HEK293 (cell line): Measurements from ENCODE around the gene MAMDC2.

ENCODE experiments used
- CTCF ChIA-PET: fragments of 350-600 bp; formaldehyde crosslinking; extraction: SDS; loops from one replicate; lab custom pipeline; 2021; ENCODE audit warnings: antibody characterized with exemption; lab: Yijun Ruan, JAX
- POLR2A ChIA-PET: fragments of 300-600 bp; formaldehyde crosslinking; extraction: SDS; loops from one replicate; lab custom pipeline; 2020; ENCODE audit warnings: antibody characterized with exemption, inconsistent platforms; lab: Yijun Ruan, JAX
- H3K27ac ChIP-seq: fragments of 200-500 bp; sonication (Bioruptor generic); 2 replicates; pipeline ENCODE4 v1.5.1; 2014; ENCODE audit warnings: low read depth, low read length, control low read depth, inconsistent platforms; ENCODE audit errors: extremely low read depth
- H3K36me3 ChIP-seq, 2 experiments: fragments of 200-500 bp in 1 of 2; sonication (Bioruptor generic) in 1 of 2; 1 replicate in 1 of 2; 2 replicates in 1 of 2; pipeline ENCODE4 v1.5.1; 2014 to 2017; ENCODE audit warnings: inconsistent platforms in 2 of 2, low read length in 2 of 2; ENCODE audit not compliant: control insufficient read depth in 2 of 2, insufficient read depth in 1 of 2
- H3K4me1 ChIP-seq: fragments of 200-500 bp; sonication (Bioruptor generic); 2 replicates; pipeline ENCODE4 v1.5.1; 2014; ENCODE audit warnings: mild to moderate bottlenecking, low read length, inconsistent platforms; ENCODE audit not compliant: control insufficient read depth, insufficient read depth
- H3K4me3 ChIP-seq: 2 replicates; pipeline ENCODE4 v1.5.1; 2011; ENCODE audit warnings: low read depth, mild to moderate bottlenecking, control low read depth, low read length, moderate library complexity
- H3K9me3 ChIP-seq: fragments of 200-500 bp; sonication (Bioruptor generic); 2 replicates; pipeline ENCODE4 v1.5.1; 2014; ENCODE audit warnings: low read depth, low read length, inconsistent platforms; ENCODE audit not compliant: control insufficient read depth, insufficient read depth
- HOXA7 ChIP-seq: sonication (generic); formaldehyde crosslinking; IDR thresholded peaks from 2 replicates; pipeline ENCODE4 v1.8.1; 2022; ENCODE audit warnings: missing genetic modification reagents, borderline replicate concordance
- HOXC10 ChIP-seq: sonication (generic); formaldehyde crosslinking; IDR thresholded peaks from 2 replicates; pipeline ENCODE4 v1.8.1; 2023; ENCODE audit warnings: mild to moderate bottlenecking, missing genetic modification reagents
- KLF7 ChIP-seq: fragments of 450-650 bp; formaldehyde crosslinking; IDR thresholded peaks from 2 replicates; pipeline ENCODE4 v1.5.1; 2016; ENCODE audit warnings: missing biosample characterization, missing genetic modification characterization, borderline replicate concordance
- OSR2 ChIP-seq: fragments of 450-650 bp; formaldehyde crosslinking; IDR thresholded peaks from 2 replicates; pipeline ENCODE4 v1.5.1; 2016; ENCODE audit warnings: missing biosample characterization, missing genetic modification characterization
- SALL2 ChIP-seq: fragments of 450-650 bp; formaldehyde crosslinking; IDR thresholded peaks from 2 replicates; pipeline ENCODE4 v1.5.0; 2017; ENCODE audit warnings: missing biosample characterization, mild to moderate bottlenecking, missing genetic modification characterization, borderline replicate concordance
- SETDB1 ChIP-seq: IDR thresholded peaks from one replicate; pipeline ENCODE4 v1.6.1; 2017; ENCODE audit warnings: mild to moderate bottlenecking, low read length, moderate library complexity, mixed read lengths; ENCODE audit not compliant: insufficient read length
- SP2 ChIP-seq: fragments of 450-650 bp; formaldehyde crosslinking; IDR thresholded peaks from 2 replicates; pipeline ENCODE4 v1.5.1; 2016; ENCODE audit warnings: missing biosample characterization, missing genetic modification characterization
- TCF7L2 ChIP-seq: IDR thresholded peaks from 2 replicates; pipeline ENCODE4 v1.6.1; 2011; ENCODE audit warnings: low read depth, mild to moderate bottlenecking, inconsistent platforms, low read length, moderate library complexity, borderline replicate concordance
- YY2 ChIP-seq: fragments of 450-650 bp; formaldehyde crosslinking; IDR thresholded peaks from 2 replicates; pipeline ENCODE4 v1.5.1; 2016; ENCODE audit warnings: missing biosample characterization, missing genetic modification characterization
- ZBTB20 ChIP-seq: fragments of 450-650 bp; formaldehyde crosslinking; IDR thresholded peaks from 2 replicates; pipeline ENCODE4 v1.5.1; 2016; ENCODE audit warnings: missing biosample characterization, missing genetic modification characterization
- ZBTB48 ChIP-seq: fragments of 450-650 bp; formaldehyde crosslinking; IDR thresholded peaks from 2 replicates; pipeline ENCODE4 v1.5.1; 2016; ENCODE audit warnings: missing biosample characterization, missing genetic modification characterization
- ZEB2 ChIP-seq: fragments of 450-650 bp; formaldehyde crosslinking; IDR thresholded peaks from 2 replicates; pipeline ENCODE4 v1.5.1; 2016; ENCODE audit warnings: missing biosample characterization, missing genetic modification characterization
- ZFP37 ChIP-seq: fragments of 450-650 bp; formaldehyde crosslinking; IDR thresholded peaks from 2 replicates; pipeline ENCODE4 v1.5.1; 2016; ENCODE audit warnings: missing biosample characterization, missing genetic modification characterization
- ZFP69B ChIP-seq: fragments of 450-650 bp; formaldehyde crosslinking; IDR thresholded peaks from 2 replicates; pipeline ENCODE4 v1.5.1; 2016; ENCODE audit warnings: missing biosample characterization, missing genetic modification characterization
- ZNF202 ChIP-seq: fragments of 450-650 bp; formaldehyde crosslinking; IDR thresholded peaks from 2 replicates; pipeline ENCODE4 v1.5.1; 2016; ENCODE audit warnings: missing biosample characterization, missing genetic modification characterization, borderline replicate concordance
- ZNF214 ChIP-seq: fragments of 450-650 bp; formaldehyde crosslinking; IDR thresholded peaks from 2 replicates; pipeline ENCODE4 v1.5.1; 2017; ENCODE audit warnings: missing biosample characterization, mild to moderate bottlenecking, missing genetic modification characterization, borderline replicate concordance
- ZNF223 ChIP-seq: fragments of 450-650 bp; formaldehyde crosslinking; IDR thresholded peaks from 2 replicates; pipeline ENCODE4 v1.5.1; 2016; ENCODE audit warnings: missing biosample characterization, missing genetic modification characterization
- ZNF394 ChIP-seq: fragments of 450-650 bp; formaldehyde crosslinking; IDR thresholded peaks from 2 replicates; pipeline ENCODE4 v1.5.1; 2016; ENCODE audit warnings: missing biosample characterization, missing genetic modification characterization, mild to moderate bottlenecking, moderate library complexity, borderline replicate concordance
- ZNF473 ChIP-seq: fragments of 450-650 bp; formaldehyde crosslinking; IDR thresholded peaks from 2 replicates; pipeline ENCODE4 v1.5.1; 2017; ENCODE audit warnings: missing biosample characterization, missing genetic modification characterization
- ZNF501 ChIP-seq: fragments of 450-650 bp; formaldehyde crosslinking; IDR thresholded peaks from 2 replicates; pipeline ENCODE4 v1.5.1; 2016; ENCODE audit warnings: missing biosample characterization, missing genetic modification characterization
- ZNF548 ChIP-seq: fragments of 450-650 bp; formaldehyde crosslinking; IDR thresholded peaks from 2 replicates; pipeline ENCODE4 v1.5.1; 2016; ENCODE audit warnings: missing biosample characterization, missing genetic modification characterization
- ZNF600 ChIP-seq: fragments of 450-650 bp; formaldehyde crosslinking; IDR thresholded peaks from 2 replicates; pipeline ENCODE4 v1.5.1; 2016; ENCODE audit warnings: missing biosample characterization, missing genetic modification characterization
- ZNF610 ChIP-seq: fragments of 450-650 bp; formaldehyde crosslinking; IDR thresholded peaks from 2 replicates; pipeline ENCODE4 v1.5.1; 2016; ENCODE audit warnings: missing biosample characterization, missing genetic modification characterization, borderline replicate concordance
- ZNF792 ChIP-seq: fragments of 450-650 bp; formaldehyde crosslinking; IDR thresholded peaks from 2 replicates; pipeline ENCODE4 v1.5.1; 2016; ENCODE audit warnings: missing biosample characterization, missing genetic modification characterization
- ZNF843 ChIP-seq: fragments of 450-650 bp; formaldehyde crosslinking; IDR thresholded peaks from 2 replicates; pipeline ENCODE4 v1.5.1; 2016; ENCODE audit warnings: missing biosample characterization, missing genetic modification characterization
- TF ChIP-seq, protein P1 (sequence below): fragments of 450-650 bp; formaldehyde crosslinking; IDR thresholded peaks from 2 replicates; pipeline ENCODE4 v1.5.1; 2016; ENCODE audit warnings: missing biosample characterization, missing genetic modification characterization

MAMDC2 gene

DNA sequence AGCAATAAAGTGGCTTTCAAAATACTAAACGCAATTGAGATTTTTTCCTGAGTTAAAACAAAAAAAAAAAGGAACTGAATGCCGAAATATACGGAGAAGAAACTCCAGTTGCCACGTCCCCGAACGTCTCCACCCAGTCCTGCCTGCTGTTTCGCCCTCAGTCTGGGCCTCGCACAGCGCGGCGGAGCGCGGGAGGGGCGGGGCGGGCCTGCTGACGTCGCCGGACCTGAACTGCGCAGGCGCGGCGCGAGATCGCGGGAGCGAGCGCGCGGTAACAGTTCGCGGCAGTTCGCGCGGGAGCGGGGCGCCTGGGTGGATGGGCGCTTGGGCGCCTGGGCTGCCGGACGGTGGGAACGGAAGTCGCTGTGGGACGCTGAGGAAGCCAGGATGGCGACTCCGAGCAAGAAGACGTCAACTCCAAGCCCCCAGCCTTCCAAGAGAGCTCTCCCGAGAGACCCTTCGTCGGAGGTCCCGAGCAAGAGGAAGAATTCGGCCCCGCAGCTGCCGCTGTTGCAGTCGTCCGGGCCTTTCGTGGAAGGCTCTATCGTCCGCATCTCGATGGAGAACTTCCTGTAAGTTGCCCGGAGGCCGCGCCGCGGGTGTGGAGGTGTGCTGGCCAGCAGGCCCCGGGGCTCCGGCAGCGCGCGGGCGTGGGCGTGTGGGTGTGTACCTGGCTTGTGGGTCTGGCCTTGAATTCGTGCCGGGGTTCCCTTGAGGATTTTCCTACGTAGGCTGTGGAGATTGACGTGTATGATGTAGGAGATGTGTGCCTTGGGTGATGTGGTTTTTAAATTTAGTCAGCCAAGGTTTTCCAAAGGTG lies 215.3 kb downstream of the MAMDC2 start, which contains the start of gene SMC5 (continued):
- TF ChIP-seq, protein P1, sequence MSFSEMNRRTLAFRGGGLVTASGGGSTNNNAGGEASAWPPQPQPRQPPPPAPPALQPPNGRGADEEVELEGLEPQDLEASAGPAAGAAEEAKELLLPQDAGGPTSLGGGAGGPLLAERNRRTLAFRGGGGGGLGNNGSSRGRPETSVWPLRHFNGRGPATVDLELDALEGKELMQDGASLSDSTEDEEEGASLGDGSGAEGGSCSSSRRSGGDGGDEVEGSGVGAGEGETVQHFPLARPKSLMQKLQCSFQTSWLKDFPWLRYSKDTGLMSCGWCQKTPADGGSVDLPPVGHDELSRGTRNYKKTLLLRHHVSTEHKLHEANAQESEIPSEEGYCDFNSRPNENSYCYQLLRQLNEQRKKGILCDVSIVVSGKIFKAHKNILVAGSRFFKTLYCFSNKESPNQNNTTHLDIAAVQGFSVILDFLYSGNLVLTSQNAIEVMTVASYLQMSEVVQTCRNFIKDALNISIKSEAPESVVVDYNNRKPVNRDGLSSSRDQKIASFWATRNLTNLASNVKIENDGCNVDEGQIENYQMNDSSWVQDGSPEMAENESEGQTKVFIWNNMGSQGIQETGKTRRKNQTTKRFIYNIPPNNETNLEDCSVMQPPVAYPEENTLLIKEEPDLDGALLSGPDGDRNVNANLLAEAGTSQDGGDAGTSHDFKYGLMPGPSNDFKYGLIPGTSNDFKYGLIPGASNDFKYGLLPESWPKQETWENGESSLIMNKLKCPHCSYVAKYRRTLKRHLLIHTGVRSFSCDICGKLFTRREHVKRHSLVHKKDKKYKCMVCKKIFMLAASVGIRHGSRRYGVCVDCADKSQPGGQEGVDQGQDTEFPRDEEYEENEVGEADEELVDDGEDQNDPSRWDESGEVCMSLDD (tag by site-specific recombination): no peak
- TF ChIP-seq, all 188 proteins: peak for 37

DNA sequence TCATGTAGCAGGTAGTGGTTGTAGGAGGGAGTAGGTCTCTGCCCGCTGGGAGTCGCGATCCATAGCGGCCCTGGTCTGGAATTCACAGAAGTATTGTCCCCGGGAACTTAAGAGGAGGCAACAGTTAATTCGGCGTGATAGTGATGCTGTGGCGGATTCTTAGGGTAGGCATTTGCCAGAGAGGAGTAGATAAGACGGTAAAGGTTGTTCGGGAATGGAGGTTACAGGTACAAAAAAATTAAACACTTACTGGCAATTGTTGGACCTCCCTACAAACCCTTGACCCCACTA lies 215.8 kb downstream of the MAMDC2 start:
- H3K4me1 ChIP-seq: peaks cover 3% of the 10 kb centered on the region; the same call in 1 of the 2 replicates
- TF ChIP-seq ZNF473 (no peak), ZBTB20 (tag by site-specific recombination) (peak; percentile 25; the same call in 1 of the 2 replicates), ZEB2 (tag by site-specific recombination) (no peak), ZFP37 (tag by site-specific recombination) (no peak), SALL2 (tag by site-specific recombination) (no peak), ZNF600 (0 out of 2 replicates have a peak, but pooled peaks have one; percentile 4), ZNF792 (tag by site-specific recombination) (no peak)
- CTCF ChIA-PET: no interaction called here

DNA sequence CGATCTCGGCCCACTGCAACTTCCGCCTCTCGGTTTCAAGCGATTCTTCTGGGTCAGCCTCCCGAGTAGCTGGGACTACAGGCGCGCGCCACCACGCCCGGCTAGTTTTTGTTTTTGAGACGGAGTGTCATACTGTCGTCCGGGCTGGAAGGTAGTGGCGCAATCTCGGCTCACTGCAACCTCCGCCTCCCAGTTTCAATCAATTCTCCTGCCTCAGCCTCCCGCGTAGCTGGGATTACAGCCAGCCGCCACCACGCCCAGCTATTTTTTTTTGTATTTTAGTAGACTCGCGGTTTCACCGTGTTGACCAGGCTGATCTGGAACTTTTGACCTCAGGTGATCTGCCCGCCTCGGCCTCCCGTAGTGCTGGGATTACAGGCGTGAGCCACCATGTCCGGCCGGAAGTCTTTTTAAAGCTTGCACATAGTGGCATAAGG lies 216.4 kb downstream of the MAMDC2 start:
- H3K27ac ChIP-seq: peak overlapping the region; percentile 94; the same call in 1 of the 2 replicates

More for the DNA sequence above, 215.8 kb downstream of the MAMDC2 start:
- Histone ChIP-seq H3K36me3 (peaks cover 14 to 37% of the 10 kb centered on the region in 2 experiments), H3K27ac (peak overlapping the region; percentile 94), H3K4me3 (peak overlapping the region; percentile 69), H3K9me3 (no peaks in the 10 kb centered on the region)
- POLR2A ChIA-PET: interaction anchor here (1.0 to 1.2 kb wide), 2 partner anchors 13 to 161 kb away, joined by 3 read pairs; no protein-coding TSS in a partner anchor

DNA sequence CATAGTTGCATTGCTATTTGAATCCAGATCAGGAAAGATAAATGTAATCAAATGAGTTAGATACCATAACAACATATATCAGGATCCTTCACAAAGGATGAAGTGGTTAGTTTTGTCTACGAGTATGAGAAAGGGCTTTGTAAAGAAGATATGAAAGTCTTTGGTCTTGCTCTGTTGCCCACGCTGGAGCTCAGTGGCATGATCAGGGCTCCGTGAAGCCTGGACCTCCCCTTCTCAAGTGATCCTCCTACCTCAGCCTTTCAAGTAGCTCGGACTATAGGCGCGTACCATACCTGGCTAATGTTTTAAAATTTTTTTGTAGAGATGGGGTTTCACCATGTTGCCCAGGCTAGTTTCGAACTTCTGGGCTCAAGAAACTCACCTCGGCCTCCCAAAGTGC lies 217.0 kb downstream of the MAMDC2 start:
- Histone ChIP-seq H3K9me3 (no peaks in the 10 kb centered on the region), H3K27ac (no peak overlapping the region), H3K36me3 (peaks cover 25 to 49% of the 10 kb centered on the region in 2 experiments), H3K4me3 (no peak overlapping the region), H3K4me1 (peaks cover 3% of the 10 kb centered on the region; the same call in 1 of the 2 replicates)
- CTCF ChIA-PET: interaction anchor here (0.6 to 0.9 kb wide), 2 partner anchors 338 to 341 kb away, joined by 3 to 5 read pairs; no protein-coding TSS in a partner anchor
- POLR2A ChIA-PET: interaction anchor here (1.2 kb wide), 1 partner anchor 159 kb away, joined by 3 read pairs; no protein-coding TSS in a partner anchor
- no peak for TF ChIP-seq TCF7L2
- no peak for TF ChIP-seq HOXC10 (CRISPR knock-in tag)
- TF ChIP-seq, protein P1 (tag by site-specific recombination): no peak
- no peak for TF ChIP-seq ZNF214
- no peak for TF ChIP-seq SP2
- no peak for TF ChIP-seq ZNF473
- no peak for TF ChIP-seq ZNF394
- no peak for TF ChIP-seq ZBTB48 (tag by site-specific recombination)
- TF ChIP-seq YY2 (tag by site-specific recombination): no peak
- no peak for TF ChIP-seq ZFP69B (tag by site-specific recombination)
- TF ChIP-seq HOXA7 (CRISPR knock-in tag): no peak
- no peak for TF ChIP-seq ZNF610 (tag by site-specific recombination)
- no peak for TF ChIP-seq OSR2 (tag by site-specific recombination)
- no peak for TF ChIP-seq ZNF501
- TF ChIP-seq ZNF843: no peak
- TF ChIP-seq ZNF223 (tag by site-specific recombination): no peak

More for the DNA sequence above, 216.4 kb downstream of the MAMDC2 start:
- POLR2A ChIA-PET: interaction anchor here (1.0 to 1.2 kb wide), 2 partner anchors 12 to 160 kb away, joined by 3 read pairs; no protein-coding TSS in a partner anchor
- Histone ChIP-seq H3K4me3 (peak overlapping the region; percentile 69), H3K9me3 (no peaks in the 10 kb centered on the region), H3K4me1 (peaks cover 3% of the 10 kb centered on the region; the same call in 1 of the 2 replicates), H3K36me3 (peaks cover 19 to 43% of the 10 kb centered on the region in 2 experiments)
- CTCF ChIA-PET: interaction anchor here (0.9 kb wide), 1 partner anchor 342 kb away, joined by 3 read pairs; no protein-coding TSS in a partner anchor
- TF ChIP-seq ZNF548 (no peak), ZNF202 (tag by site-specific recombination) (0 out of 2 replicates have a peak, but pooled peaks have one; percentile 4), SETDB1 (peak; percentile 49), SP2 (peak; percentile 19; the same call in 1 of the 2 replicates), KLF7 (tag by site-specific recombination) (0 out of 2 replicates have a peak, but pooled peaks have one; percentile 38)
